HEK293 (cell line): Measurements from ENCODE around the gene B4GALT1.

Experiments used
- CTCF ChIA-PET: fragments of 350-600 bp; formaldehyde crosslinking; extraction: SDS; loops from one replicate; lab custom pipeline; 2021; ENCODE audit warnings: antibody characterized with exemption; lab: Yijun Ruan, JAX
- POLR2A ChIA-PET: fragments of 300-600 bp; formaldehyde crosslinking; extraction: SDS; loops from one replicate; lab custom pipeline; 2020; ENCODE audit warnings: antibody characterized with exemption, inconsistent platforms; lab: Yijun Ruan, JAX
- H3K27ac ChIP-seq: fragments of 200-500 bp; sonication (Bioruptor generic); 2 replicates; pipeline ENCODE4 v1.5.1; 2014; ENCODE audit warnings: low read depth, low read length, control low read depth, inconsistent platforms; ENCODE audit errors: extremely low read depth
- H3K36me3 ChIP-seq, 2 experiments: fragments of 200-500 bp in 1 of 2; sonication (Bioruptor generic) in 1 of 2; 1 replicate in 1 of 2; 2 replicates in 1 of 2; pipeline ENCODE4 v1.5.1; 2014 to 2017; ENCODE audit warnings: inconsistent platforms in 2 of 2, low read length in 2 of 2; ENCODE audit not compliant: control insufficient read depth in 2 of 2, insufficient read depth in 1 of 2
- H3K4me1 ChIP-seq: fragments of 200-500 bp; sonication (Bioruptor generic); 2 replicates; pipeline ENCODE4 v1.5.1; 2014; ENCODE audit warnings: mild to moderate bottlenecking, low read length, inconsistent platforms; ENCODE audit not compliant: control insufficient read depth, insufficient read depth
- H3K4me3 ChIP-seq: 2 replicates; pipeline ENCODE4 v1.5.1; 2011; ENCODE audit warnings: low read depth, mild to moderate bottlenecking, control low read depth, low read length, moderate library complexity
- H3K9me3 ChIP-seq: fragments of 200-500 bp; sonication (Bioruptor generic); 2 replicates; pipeline ENCODE4 v1.5.1; 2014; ENCODE audit warnings: low read depth, low read length, inconsistent platforms; ENCODE audit not compliant: control insufficient read depth, insufficient read depth
- IKZF3 ChIP-seq: fragments of 450-650 bp; IDR thresholded peaks from 2 replicates; pipeline ENCODE4 v1.5.0; 2018; ENCODE audit warnings: missing biosample characterization, mild to moderate bottlenecking, missing genetic modification characterization, moderate library complexity
- KLF8 ChIP-seq: fragments of 450-650 bp; formaldehyde crosslinking; IDR thresholded peaks from 2 replicates; pipeline ENCODE4 v1.5.1; 2016; ENCODE audit warnings: missing biosample characterization, missing genetic modification characterization
- OVOL3 ChIP-seq: fragments of 450-650 bp; formaldehyde crosslinking; IDR thresholded peaks from 2 replicates; pipeline ENCODE4 v1.5.1; 2016; ENCODE audit warnings: missing biosample characterization, missing genetic modification characterization
- PRDM4 ChIP-seq: fragments of 450-650 bp; formaldehyde crosslinking; IDR thresholded peaks from 2 replicates; pipeline ENCODE4 v1.5.1; 2017; ENCODE audit warnings: missing biosample characterization, missing genetic modification characterization
- SETDB1 ChIP-seq: IDR thresholded peaks from one replicate; pipeline ENCODE4 v1.6.1; 2017; ENCODE audit warnings: mild to moderate bottlenecking, low read length, moderate library complexity, mixed read lengths; ENCODE audit not compliant: insufficient read length
- TRIM28 ChIP-seq: IDR thresholded peaks from 2 replicates; pipeline ENCODE4 v1.6.1; 2011; ENCODE audit warnings: low read length, control low read depth, borderline replicate concordance
- ZBTB17 ChIP-seq: fragments of 450-650 bp; formaldehyde crosslinking; IDR thresholded peaks from 2 replicates; pipeline ENCODE4 v1.5.1; 2016; ENCODE audit warnings: missing biosample characterization, missing genetic modification characterization
- ZBTB26 ChIP-seq: fragments of 450-650 bp; formaldehyde crosslinking; optimal IDR thresholded peaks from 2 replicates; pipeline ENCODE3; 2016; ENCODE audit warnings: missing biosample characterization, mild to moderate bottlenecking, missing genetic modification characterization
- ZBTB48 ChIP-seq: fragments of 450-650 bp; formaldehyde crosslinking; IDR thresholded peaks from 2 replicates; pipeline ENCODE4 v1.5.1; 2016; ENCODE audit warnings: missing biosample characterization, missing genetic modification characterization
- ZBTB8A ChIP-seq: fragments of 450-650 bp; formaldehyde crosslinking; IDR thresholded peaks from 2 replicates; pipeline ENCODE4 v1.5.1; 2016; ENCODE audit warnings: missing biosample characterization, missing genetic modification characterization
- ZNF157 ChIP-seq: fragments of 450-650 bp; formaldehyde crosslinking; IDR thresholded peaks from 2 replicates; pipeline ENCODE4 v1.5.1; 2016; ENCODE audit warnings: missing biosample characterization, missing genetic modification characterization
- ZNF202 ChIP-seq: fragments of 450-650 bp; formaldehyde crosslinking; IDR thresholded peaks from 2 replicates; pipeline ENCODE4 v1.5.1; 2016; ENCODE audit warnings: missing biosample characterization, missing genetic modification characterization, borderline replicate concordance
- ZNF404 ChIP-seq: fragments of 450-650 bp; formaldehyde crosslinking; IDR thresholded peaks from 2 replicates; pipeline ENCODE4 v1.5.1; 2017; ENCODE audit warnings: missing biosample characterization, missing genetic modification characterization
- ZNF473 ChIP-seq: fragments of 450-650 bp; formaldehyde crosslinking; IDR thresholded peaks from 2 replicates; pipeline ENCODE4 v1.5.1; 2017; ENCODE audit warnings: missing biosample characterization, missing genetic modification characterization
- ZNF658 ChIP-seq: fragments of 450-650 bp; formaldehyde crosslinking; IDR thresholded peaks from 2 replicates; pipeline ENCODE4; 2016; ENCODE audit warnings: missing biosample characterization, missing genetic modification characterization
- ZSCAN30 ChIP-seq: fragments of 450-650 bp; IDR thresholded peaks from 2 replicates; pipeline ENCODE4 v1.5.1; 2018; ENCODE audit warnings: missing biosample characterization, mild to moderate bottlenecking, missing genetic modification characterization, moderate library complexity
- TF ChIP-seq, protein P1 (sequence below): fragments of 450-650 bp; formaldehyde crosslinking; IDR thresholded peaks from 2 replicates; pipeline ENCODE4 v1.5.1; 2016; ENCODE audit warnings: missing biosample characterization, missing genetic modification characterization, borderline replicate concordance

The B4GALT1 gene

DNA sequence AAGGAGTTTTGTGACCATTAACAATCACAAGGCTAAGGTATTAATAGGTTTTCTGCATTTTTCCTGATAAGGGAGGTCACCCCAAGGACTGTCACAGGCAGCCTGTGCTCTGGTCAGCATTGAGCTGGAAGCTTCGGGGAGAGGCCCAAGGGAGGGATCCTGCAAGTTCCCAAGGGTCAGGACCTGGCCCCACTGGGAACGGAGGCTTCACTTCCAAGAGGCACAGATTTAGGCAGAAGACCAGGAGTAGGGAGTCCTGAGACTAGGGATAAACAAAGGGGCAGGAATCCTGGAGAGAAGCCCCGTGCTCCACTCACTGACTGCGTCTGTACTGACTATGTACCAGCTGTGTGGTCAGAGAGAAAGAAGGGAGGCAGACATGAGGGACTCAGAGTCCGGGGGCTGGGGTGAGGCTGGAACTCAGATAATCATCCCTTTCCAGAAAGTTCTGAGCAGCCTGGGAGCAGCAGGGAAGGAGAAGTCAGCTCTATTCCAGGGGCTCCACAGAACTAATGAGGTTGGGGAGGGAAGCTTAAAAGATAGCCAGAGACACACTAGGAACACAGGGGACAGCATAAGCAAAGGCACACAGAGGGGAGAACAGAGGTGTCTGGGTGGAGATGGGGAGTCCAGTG lies 37.8 kb downstream of the B4GALT1 start:
- H3K36me3 ChIP-seq, result peaks cover 0 to 69% of the 10 kb centered on the region in 2 experiments; a peak in 1 of 3 replicates

DNA sequence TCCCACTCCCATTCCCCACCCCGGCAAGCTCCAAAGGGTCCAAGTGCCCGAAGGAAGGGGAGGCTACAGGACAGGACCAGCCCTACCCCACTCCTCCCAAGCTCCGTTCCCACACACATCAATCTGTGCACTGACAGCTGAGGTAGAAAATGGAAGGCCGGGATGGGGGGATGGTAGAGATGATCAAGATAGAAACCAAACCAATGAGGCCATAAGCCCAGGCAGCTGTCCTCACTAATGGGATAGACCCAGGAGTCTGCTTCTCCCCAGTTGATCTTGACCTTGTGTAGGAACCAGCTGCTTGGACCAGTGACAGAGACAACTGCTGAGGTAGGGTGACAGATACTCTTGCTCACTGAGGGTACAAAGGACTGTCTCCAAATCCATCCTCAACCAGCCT lies 38.6 kb downstream of the B4GALT1 start:
- ChIA-PET CTCF (no interaction called here), POLR2A (no interaction called here)
- Histone ChIP-seq H3K36me3 (peaks cover 0 to 61% of the 10 kb centered on the region in 2 experiments; a peak in 1 of 3 replicates), H3K27ac (no peak overlapping the region), H3K4me3 (no peak overlapping the region), H3K9me3 (no peaks in the 10 kb centered on the region), H3K4me1 (peaks cover 7% of the 10 kb centered on the region)
- TF ChIP-seq ZBTB26 (tag by site-specific recombination), result no peak
- no peak for TF ChIP-seq ZNF658 (tag by site-specific recombination)
- TF ChIP-seq ZNF404 (tag by site-specific recombination), result no peak
- TF ChIP-seq IKZF3 (tag by site-specific recombination), result no peak
- no peak for TF ChIP-seq ZSCAN30 (tag by site-specific recombination)
- no peak for TF ChIP-seq ZBTB8A (tag by site-specific recombination)
- TF ChIP-seq, protein P1, sequence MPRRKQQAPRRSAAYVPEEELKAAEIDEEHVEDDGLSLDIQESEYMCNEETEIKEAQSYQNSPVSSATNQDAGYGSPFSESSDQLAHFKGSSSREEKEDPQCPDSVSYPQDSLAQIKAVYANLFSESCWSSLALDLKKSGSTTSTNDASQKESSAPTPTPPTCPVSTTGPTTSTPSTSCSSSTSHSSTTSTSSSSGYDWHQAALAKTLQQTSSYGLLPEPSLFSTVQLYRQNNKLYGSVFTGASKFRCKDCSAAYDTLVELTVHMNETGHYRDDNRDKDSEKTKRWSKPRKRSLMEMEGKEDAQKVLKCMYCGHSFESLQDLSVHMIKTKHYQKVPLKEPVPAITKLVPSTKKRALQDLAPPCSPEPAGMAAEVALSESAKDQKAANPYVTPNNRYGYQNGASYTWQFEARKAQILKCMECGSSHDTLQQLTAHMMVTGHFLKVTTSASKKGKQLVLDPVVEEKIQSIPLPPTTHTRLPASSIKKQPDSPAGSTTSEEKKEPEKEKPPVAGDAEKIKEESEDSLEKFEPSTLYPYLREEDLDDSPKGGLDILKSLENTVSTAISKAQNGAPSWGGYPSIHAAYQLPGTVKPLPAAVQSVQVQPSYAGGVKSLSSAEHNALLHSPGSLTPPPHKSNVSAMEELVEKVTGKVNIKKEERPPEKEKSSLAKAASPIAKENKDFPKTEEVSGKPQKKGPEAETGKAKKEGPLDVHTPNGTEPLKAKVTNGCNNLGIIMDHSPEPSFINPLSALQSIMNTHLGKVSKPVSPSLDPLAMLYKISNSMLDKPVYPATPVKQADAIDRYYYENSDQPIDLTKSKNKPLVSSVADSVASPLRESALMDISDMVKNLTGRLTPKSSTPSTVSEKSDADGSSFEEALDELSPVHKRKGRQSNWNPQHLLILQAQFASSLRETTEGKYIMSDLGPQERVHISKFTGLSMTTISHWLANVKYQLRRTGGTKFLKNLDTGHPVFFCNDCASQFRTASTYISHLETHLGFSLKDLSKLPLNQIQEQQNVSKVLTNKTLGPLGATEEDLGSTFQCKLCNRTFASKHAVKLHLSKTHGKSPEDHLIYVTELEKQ (tag by site-specific recombination), result no peak
- TF ChIP-seq ZBTB17, result no peak
- no peak for TF ChIP-seq TRIM28
- TF ChIP-seq ZNF202 (tag by site-specific recombination), result no peak
- TF ChIP-seq ZBTB48, result no peak
- TF ChIP-seq KLF8 (tag by site-specific recombination), result no peak
- no peak for TF ChIP-seq ZNF473 (tag by site-specific recombination)
- no peak for TF ChIP-seq ZNF157 (tag by site-specific recombination)

More for the DNA sequence above, 37.8 kb downstream of the B4GALT1 start:
- CTCF ChIA-PET, result no interaction called here
- POLR2A ChIA-PET, result no interaction called here
- H3K9me3 ChIP-seq, result no peaks in the 10 kb centered on the region
- peaks cover 7% of the 10 kb centered on the region for H3K4me1 ChIP-seq
- no peak overlapping the region for H3K27ac ChIP-seq
- H3K4me3 ChIP-seq, result no peak overlapping the region
- TF ChIP-seq OVOL3 (tag by site-specific recombination) (no peak), SETDB1 (no peak), PRDM4 (no peak), ZBTB8A (tag by site-specific recombination) (no peak)
